Ascending aorta (tissue), 2 donors: ENCODE data around the gene RFX7. TPM values are rescaled to one million over a fixed set of nuclear protein-coding genes. Genes with fewer than 3 reads are reported as not detected.

Experiments
- DNase-seq, 2 donors: peaks; one replicate each; pipeline ENCODE4 v3.0.0-alpha.2; 2019; ENCODE audit warnings: low spot score in 2 of 2
- H3K27ac ChIP-seq, 2 donors: fragments of 200-600 bp; sonication (generic); one replicate each; pipeline ENCODE4 v1.5.1; 2016 to 2017; ENCODE audit warnings: mild to moderate bottlenecking in 1 of 2
- H3K27me3 ChIP-seq: fragments of 200-600 bp; sonication (generic); one replicate; pipeline ENCODE4 v1.5.1; 2017
- H3K36me3 ChIP-seq, 2 donors: fragments of 200-600 bp; sonication (generic); one replicate each; pipeline ENCODE4 v1.5.1; 2016
- H3K4me1 ChIP-seq, 2 donors: fragments of 200-600 bp; sonication (generic); one replicate each; pipeline ENCODE4 v1.5.1; 2016 to 2017; ENCODE audit warnings: mild to moderate bottlenecking in 1 of 2
- H3K4me3 ChIP-seq, 2 donors: fragments of 200-600 bp; sonication (generic); one replicate each; pipeline ENCODE4 v1.5.1; 2016 to 2017; ENCODE audit warnings: mild to moderate bottlenecking in 1 of 2
- H3K9me3 ChIP-seq, 2 donors: fragments of 200-600 bp; sonication (generic); one replicate each; pipeline ENCODE4 v1.5.1; 2016
- CTCF ChIP-seq, 3 experiments: fragments of 200-600 bp in 2 of 3; fragments of 450-650 bp in 1 of 3; sonication (generic) in 2 of 3; IDR thresholded peaks; one replicate each; pipeline ENCODE4 v1.5.1; 2016 to 2019; ENCODE audit warnings: antibody characterized with exemption in 3 of 3, mild to moderate bottlenecking in 1 of 3, moderate library complexity in 1 of 3
- intact Hi-C: fragments of 100-400 bp; cut with DNase I; formaldehyde crosslinking; loops from one replicate; pipeline ENCODE4 v1.15.1; 2023
- total RNA-seq: library from RNA; depleted of rRNA; stranded (reverse); fragments of >200 nt; gene quantifications from one replicate; pipeline ENCODE4 v1.1.0, GENCODE V29; 2016

The RFX7 gene
- total RNA-seq, 1 donor from 2014 or later: 14.2 TPM

GRCh38 chr15:56088389-56088788, 155.3 kb downstream of the RFX7 start:
- no peak for TF ChIP-seq CTCF (IDR thresholded peaks at IDR 0.05)
- intact Hi-C loops: loop anchor here (10.0 kb wide), 1 partner anchor 64 kb away; no protein-coding TSS in a partner anchor
- Histone ChIP-seq H3K36me3 (peaks cover under 1 to 7% of the 10 kb centered on the region in 2 donors), H3K4me3 (no peak overlapping the region), H3K9me3 (no peaks in the 10 kb centered on the region), H3K27ac (no peak overlapping the region), H3K27me3 (no peaks in the 10 kb centered on the region), H3K4me1 (no peaks in the 10 kb centered on the region)
- no peak for DNase-seq

- intact Hi-C loops: loop anchor here (10.0 kb wide), 1 partner anchor 62 kb away; no protein-coding TSS in a partner anchor
- no peak overlapping the region for H3K4me3 ChIP-seq
- H3K27ac ChIP-seq: no peak overlapping the region
- no peak for TF ChIP-seq CTCF (IDR thresholded peaks at IDR 0.05)
- H3K27me3 ChIP-seq: no peaks in the 10 kb centered on the region
- H3K9me3 ChIP-seq: no peaks in the 10 kb centered on the region
- H3K4me1 ChIP-seq: no peaks in the 10 kb centered on the region
- DNase-seq: no peak
- H3K36me3 ChIP-seq: no peaks in the 10 kb centered on the region
Measured at GRCh38 chr15:56086566-56086965, 157.1 kb downstream of the RFX7 start.

- no peak overlapping the region for H3K27ac ChIP-seq
- H3K36me3 ChIP-seq: no peaks in the 10 kb centered on the region
- intact Hi-C loops: loop anchor here (10.0 kb wide), 1 partner anchor 58 kb away; no protein-coding TSS in a partner anchor
- H3K4me1 ChIP-seq: no peaks in the 10 kb centered on the region
- DNase-seq: no peak
- no peaks in the 10 kb centered on the region for H3K27me3 ChIP-seq
- H3K9me3 ChIP-seq: no peaks in the 10 kb centered on the region
- H3K4me3 ChIP-seq: no peak overlapping the region
- TF ChIP-seq CTCF (IDR thresholded peaks at IDR 0.05): no peak
Measured at GRCh38 chr15:56082263-56082761, 161.4 kb downstream of the RFX7 start.

GRCh38 chr15:56077081-56077480, 166.6 kb downstream of the RFX7 start:
- intact Hi-C loops: no loop called here
- H3K36me3 ChIP-seq: no peaks in the 10 kb centered on the region
- no peaks in the 10 kb centered on the region for H3K9me3 ChIP-seq
- no peaks in the 10 kb centered on the region for H3K4me1 ChIP-seq
- no peak overlapping the region for H3K27ac ChIP-seq
- TF ChIP-seq CTCF (IDR thresholded peaks at IDR 0.05): no peak
- DNase-seq: no peak
- no peaks in the 10 kb centered on the region for H3K27me3 ChIP-seq
- H3K4me3 ChIP-seq: no peak overlapping the region

- H3K4me1 ChIP-seq: no peaks in the 10 kb centered on the region
- no peaks in the 10 kb centered on the region for H3K9me3 ChIP-seq
- no peaks in the 10 kb centered on the region for H3K36me3 ChIP-seq
- intact Hi-C loops: no loop called here
- no peak for DNase-seq
- H3K27me3 ChIP-seq: no peaks in the 10 kb centered on the region
- no peak overlapping the region for H3K27ac ChIP-seq
- no peak for TF ChIP-seq CTCF (IDR thresholded peaks at IDR 0.05)
- no peak overlapping the region for H3K4me3 ChIP-seq
Measured at GRCh38 chr15:56076640-56077039, 167.0 kb downstream of the RFX7 start.
